MM.1S (cell line): Measurements from ENCODE around the gene LRIT1.

Experiments
- EZH2 ChIP-seq: fragments of 300-600 bp; sonication (generic); optimal IDR thresholded peaks from 2 replicates; pipeline ENCODE3; 2017; ENCODE audit warnings: low read depth, mild to moderate bottlenecking, antibody characterized with exemption, low read length, mixed read lengths
- EZH2phosphoT487 ChIP-seq: fragments of 300-600 bp; sonication (generic); IDR thresholded peaks from 2 replicates; pipeline ENCODE4 v1.6.1; 2018; ENCODE audit warnings: antibody characterized with exemption, low read length
- TF ChIP-seq, protein P1 (sequence below): fragments of 300-600 bp; sonication (generic); IDR thresholded peaks from 2 replicates; pipeline ENCODE4 v1.5.1; 2016; ENCODE audit warnings: antibody characterized with exemption, low read length, mixed read lengths

GRCh38 chr10:84286695-84287094 is 45.3 kb upstream of the LRIT1 start:
- TF ChIP-seq EZH2 = no peak
- TF ChIP-seq, protein P1, sequence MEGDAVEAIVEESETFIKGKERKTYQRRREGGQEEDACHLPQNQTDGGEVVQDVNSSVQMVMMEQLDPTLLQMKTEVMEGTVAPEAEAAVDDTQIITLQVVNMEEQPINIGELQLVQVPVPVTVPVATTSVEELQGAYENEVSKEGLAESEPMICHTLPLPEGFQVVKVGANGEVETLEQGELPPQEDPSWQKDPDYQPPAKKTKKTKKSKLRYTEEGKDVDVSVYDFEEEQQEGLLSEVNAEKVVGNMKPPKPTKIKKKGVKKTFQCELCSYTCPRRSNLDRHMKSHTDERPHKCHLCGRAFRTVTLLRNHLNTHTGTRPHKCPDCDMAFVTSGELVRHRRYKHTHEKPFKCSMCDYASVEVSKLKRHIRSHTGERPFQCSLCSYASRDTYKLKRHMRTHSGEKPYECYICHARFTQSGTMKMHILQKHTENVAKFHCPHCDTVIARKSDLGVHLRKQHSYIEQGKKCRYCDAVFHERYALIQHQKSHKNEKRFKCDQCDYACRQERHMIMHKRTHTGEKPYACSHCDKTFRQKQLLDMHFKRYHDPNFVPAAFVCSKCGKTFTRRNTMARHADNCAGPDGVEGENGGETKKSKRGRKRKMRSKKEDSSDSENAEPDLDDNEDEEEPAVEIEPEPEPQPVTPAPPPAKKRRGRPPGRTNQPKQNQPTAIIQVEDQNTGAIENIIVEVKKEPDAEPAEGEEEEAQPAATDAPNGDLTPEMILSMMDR = no peak
- TF ChIP-seq EZH2phosphoT487 = no peak
